Ecto neural progenitor cell (in vitro differentiated cells): ENCODE measurements around the gene PTPRQ.

Source experiments
- DNase-seq: peaks from one replicate; pipeline ENCODE4 v3.0.0-alpha.2; 2018; ENCODE audit warnings: low spot score

Gene PTPRQ

GRCh38 chr12:80470403-80470802, 26.4 kb downstream of the PTPRQ start:
- no peak for DNase-seq

- DNase-seq: no peak
Observed at GRCh38 chr12:80472236-80472635, 28.2 kb downstream of the PTPRQ start.

DNA sequence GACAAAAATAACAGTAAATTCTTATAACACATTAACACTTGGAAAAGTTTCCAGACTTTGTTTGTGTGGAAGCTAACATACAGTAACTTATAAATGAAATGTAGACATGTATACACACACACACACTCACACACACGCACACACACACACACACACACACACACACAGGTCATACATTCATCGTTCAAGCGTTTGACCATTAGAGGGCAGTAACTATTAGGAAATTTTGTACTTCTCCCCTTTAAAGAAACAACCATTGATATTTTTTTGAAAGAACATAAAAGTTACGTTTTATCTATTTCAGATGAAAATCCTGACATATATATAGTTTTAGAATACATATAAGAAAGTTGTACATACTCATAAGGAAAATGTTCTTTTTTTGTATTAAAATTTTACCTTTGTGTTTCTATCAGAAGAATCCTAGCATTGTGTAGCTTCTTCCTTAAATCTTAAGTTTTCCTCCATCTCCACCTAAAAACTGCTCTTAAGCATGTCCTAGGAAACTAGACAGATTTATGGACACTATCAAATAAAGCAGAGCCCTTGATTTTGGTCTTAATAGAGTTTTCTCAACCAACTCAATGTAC, 29.0 kb downstream of the PTPRQ start:
- peak; percentile 65 for DNase-seq

DNA sequence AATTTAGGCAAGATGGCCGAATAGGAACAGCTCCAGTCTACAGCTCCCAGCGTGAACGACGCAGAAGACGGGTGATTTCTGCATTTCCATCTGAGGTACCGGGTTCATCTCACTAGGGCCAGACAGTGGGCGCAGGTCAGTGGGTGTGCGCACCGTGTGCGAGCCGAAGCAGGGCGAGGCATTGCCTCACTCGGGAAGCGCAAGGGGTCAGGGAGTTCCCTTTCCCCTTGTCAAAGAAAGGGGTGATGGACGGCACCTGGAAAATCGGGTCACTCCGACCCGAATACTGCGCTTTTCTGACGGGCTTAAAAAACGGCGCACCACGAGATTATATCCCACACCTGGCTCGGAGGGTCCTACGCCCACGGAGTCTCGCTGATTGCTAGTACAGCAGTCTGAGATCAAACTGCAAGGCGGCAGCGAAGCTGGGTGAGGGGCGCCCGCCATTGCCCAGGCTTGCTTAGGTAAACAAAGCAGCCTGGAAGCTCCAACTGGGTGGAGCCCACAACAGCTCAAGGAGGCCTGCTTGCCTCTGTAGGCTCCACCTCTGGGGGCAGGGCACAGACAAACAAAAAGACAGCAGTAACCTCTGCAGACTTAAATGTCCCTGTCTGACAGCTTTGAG, 33.6 kb downstream of the PTPRQ start:
- DNase-seq: peak; percentile 53

- DNase-seq: no peak
Observed at GRCh38 chr12:80484746-80485145, 40.7 kb downstream of the PTPRQ start.

GRCh38 chr12:80485222-80485987, 41.4 kb downstream of the PTPRQ start:
- DNase-seq: no peak

DNA sequence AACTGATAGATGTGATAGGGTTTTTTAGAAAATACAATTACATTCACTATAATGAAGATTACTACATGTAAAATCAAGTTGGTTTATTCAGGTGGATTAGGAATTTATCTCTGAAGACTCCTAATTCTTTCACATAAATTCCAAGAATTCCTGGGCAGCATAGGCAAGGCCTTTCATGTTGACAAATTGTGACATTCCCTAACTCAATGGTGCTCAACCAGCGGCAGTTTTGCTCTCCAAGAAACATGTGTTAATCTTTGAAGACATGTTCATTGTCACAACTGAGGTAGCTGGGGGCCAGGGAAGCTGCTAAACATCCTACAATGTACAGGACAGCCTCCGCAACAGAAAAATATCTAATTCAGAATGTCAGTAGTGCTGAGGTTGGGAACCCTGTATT, 46.3 kb downstream of the PTPRQ start:
- DNase-seq: no peak

DNA sequence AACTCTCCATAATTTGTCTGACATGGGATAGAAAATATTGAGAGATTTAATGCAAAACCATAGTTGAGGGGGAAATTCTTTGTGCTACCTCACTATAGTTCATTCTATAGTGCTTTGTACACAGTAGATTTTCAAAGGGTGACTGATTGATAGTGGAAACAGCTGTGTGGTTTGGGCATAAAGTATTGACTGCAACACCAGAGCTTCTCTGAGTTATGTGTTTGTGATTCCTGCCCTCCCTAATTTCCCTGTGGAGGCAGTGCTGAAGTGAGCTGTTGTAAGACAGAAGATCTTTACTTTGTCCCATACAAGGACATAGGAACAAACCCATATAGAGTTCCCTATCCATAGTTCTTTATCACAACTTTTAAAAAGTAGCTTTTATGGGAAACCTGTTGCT, 47.1 kb downstream of the PTPRQ start:
- no peak for DNase-seq

- no peak for DNase-seq
Observed at GRCh38 chr12:80493466-80493865, 49.4 kb downstream of the PTPRQ start.

DNA sequence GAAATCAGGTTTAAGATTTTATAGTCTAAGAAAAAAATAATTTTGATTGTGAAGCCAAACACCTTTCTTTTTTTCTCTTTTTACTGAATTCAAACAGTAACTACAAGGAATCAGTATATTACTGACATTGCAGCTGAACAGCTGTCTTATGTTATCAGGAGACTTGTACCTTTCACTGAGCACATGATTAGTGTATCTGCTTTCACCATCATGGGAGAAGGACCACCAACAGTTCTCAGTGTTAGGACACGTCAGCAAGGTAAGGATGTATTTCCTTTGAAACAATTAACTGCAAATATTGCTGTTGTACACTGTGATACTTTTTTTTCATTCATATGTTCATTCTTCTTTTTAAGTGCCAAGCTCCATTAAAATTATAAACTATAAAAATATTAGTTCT, 50.8 kb downstream of the PTPRQ start:
- no peak for DNase-seq

- DNase-seq: no peak
Observed at GRCh38 chr12:80498059-80498728, 54.2 kb downstream of the PTPRQ start.

DNA sequence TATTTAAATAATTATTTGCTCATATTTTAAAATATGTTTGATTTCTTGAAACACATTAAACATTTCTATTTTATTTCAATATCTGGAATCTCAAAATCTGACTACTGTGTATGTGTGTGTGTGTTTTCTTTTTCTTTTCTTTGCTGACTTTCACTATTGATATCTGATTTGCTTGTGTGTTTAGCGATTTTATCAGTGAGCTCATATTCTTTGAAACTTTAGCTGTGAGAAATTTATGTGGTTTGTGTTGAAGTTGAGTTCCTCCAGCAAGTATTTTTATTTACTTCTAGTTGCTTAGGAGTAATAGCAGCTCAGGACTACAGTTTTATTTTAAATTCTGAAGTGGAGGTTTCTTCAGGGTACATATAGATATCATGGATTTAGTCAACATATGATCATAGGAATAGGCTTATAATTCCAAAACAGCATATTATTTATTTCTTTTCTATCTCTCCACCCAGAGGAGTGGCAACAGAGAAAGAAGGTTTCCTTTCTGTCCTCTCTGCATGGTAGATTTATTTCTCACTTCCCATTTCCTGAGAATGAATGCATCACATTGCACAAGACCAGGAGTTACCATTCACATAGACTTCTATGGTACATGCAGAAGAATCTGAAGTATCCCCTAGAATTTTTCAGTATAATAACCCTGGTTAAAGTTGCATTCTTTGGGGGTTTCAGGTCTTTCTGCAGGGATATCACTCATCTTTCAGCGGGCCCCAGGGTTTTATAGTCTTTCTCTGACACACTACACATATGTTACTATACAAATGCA, 60.5 kb downstream of the PTPRQ start:
- DNase-seq: no peak

GRCh38 chr12:80509781-80510556, 65.9 kb downstream of the PTPRQ start:
- no peak for DNase-seq

DNA sequence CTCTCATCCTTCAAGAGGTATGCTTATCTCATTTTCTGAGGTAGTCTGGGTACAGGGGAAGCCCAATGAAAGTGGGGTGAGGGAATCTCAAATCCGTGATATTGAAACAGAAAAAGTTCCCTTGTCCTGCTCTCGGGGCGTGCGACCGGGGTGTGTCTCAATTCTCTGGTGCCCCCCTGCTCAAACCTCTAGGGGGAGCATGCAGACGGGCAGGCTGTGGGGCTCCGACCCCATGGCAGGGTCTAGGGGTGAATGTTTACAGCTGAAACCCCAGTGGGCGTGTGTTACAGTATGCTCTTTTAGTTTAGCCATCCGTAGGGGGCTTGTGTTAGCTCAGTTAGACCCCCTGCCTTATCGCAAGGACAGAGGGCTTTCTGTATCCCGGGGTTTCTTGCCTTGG, 68.7 kb downstream of the PTPRQ start:
- no peak for DNase-seq

- no peak for DNase-seq
Observed at GRCh38 chr12:80513211-80513610, 69.2 kb downstream of the PTPRQ start.

GRCh38 chr12:80517655-80518054, 73.6 kb downstream of the PTPRQ start:
- DNase-seq: no peak

- DNase-seq: no peak
Observed at GRCh38 chr12:80531646-80532045, 87.6 kb downstream of the PTPRQ start.

DNA sequence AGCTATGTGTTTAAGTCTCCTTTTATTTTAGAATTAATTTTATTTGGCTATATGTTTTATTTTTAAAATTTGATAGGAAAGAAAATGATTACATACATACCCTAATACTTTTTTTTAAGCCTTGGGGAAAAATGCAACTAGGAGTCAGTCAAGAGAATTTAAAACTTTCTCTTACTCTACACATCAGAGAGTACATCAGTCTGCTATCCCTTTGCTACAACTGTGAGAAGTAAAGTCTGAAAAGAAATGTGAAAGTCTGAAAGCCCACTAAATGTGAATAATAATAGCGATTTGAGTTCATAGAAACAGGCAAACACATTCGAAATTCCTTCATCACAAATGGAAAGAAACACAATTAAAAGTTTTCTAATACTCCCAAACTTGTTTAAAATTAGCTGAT, 95.0 kb downstream of the PTPRQ start:
- no peak for DNase-seq

DNA sequence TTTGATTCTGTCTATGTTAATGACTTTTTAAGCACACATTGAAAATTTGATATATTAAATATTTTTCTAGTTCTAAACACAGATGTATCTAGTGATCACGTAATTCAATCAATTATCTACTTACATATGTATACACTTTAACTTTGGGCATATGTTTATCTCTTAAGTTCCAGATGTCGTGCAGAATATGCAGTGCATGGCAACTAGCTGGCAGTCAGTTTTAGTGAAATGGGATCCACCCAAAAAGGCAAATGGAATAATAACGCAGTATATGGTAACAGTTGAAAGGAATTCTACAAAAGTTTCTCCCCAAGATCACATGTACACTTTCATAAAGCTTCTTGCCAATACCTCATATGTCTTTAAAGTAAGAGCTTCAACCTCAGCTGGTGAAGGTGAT, 105.3 kb downstream of the PTPRQ start:
- no peak for DNase-seq

DNA sequence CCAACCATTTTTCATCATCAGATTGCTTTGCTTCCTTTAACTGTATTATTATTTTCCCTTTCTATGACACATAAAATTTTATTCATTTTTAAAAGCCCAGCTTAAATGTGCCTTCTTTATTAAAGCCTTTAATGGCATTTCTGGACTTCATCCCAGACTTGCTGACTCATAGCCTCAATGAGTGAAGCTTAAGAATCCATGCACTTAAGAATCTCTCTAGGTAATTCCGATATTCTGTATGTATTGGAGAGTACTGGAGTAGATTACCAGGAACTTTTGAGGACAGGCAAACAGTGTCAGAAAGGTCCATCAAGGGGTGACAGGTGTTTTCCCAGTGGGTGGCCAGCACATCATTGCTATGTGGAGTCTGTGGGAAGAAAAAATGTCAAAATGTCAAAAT, 107.9 kb downstream of the PTPRQ start:
- DNase-seq: no peak

- no peak for DNase-seq
Observed at GRCh38 chr12:80553316-80553715, 109.3 kb downstream of the PTPRQ start.
